IMR-90 (cell line): ENCODE results near the gene AKR7A2. TPM values are rescaled to one million over a fixed set of nuclear protein-coding genes. Genes with fewer than 3 reads are reported as not detected.

Experiments
- ATAC-seq: fragments of 200-7000 bp; cut with Tn5 transposase; 2 replicates; pipeline ENCODE4 v1.9.1; 2020; ENCODE audit warnings: low read depth, mild to moderate bottlenecking, moderate library complexity
- BruUV-seq: library from RNA; stranded (reverse); fragments of 400-500 nt; replicated peaks from 2 replicates; lab custom pipeline; 2021; lab: Mats Ljungman, UMichigan
- CTCF ChIA-PET: fragments of 300-600 bp; formaldehyde crosslinking; extraction: SDS; loops from one replicate; lab custom pipeline; 2021; ENCODE audit warnings: antibody characterized with exemption; lab: Yijun Ruan, JAX
- POLR2A ChIA-PET: fragments of 300-600 bp; sonication (Branson Sonifier 250); formaldehyde crosslinking; loops from one replicate; lab custom pipeline; 2022; ENCODE audit warnings: antibody characterized with exemption; ENCODE audit not compliant: unreplicated experiment; lab: Charles Lee
- DNase-seq: peaks from one replicate; pipeline ENCODE4 v3.0.0; 2013
- H2AFZ ChIP-seq: replicated peaks from 2 replicates; pipeline ENCODE3; 2013; ENCODE audit warnings: low read length, mild to moderate bottlenecking; ENCODE audit not compliant: poor library complexity
- H2AK5ac ChIP-seq: 2 replicates; pipeline ENCODE4 v1.6.1; 2013; ENCODE audit warnings: low read depth, low read length, inconsistent platforms
- H2AK9ac ChIP-seq: replicated peaks from 2 replicates; pipeline ENCODE3; 2013; ENCODE audit warnings: mild to moderate bottlenecking, low read depth, low read length, moderate library complexity; ENCODE audit not compliant: poor library complexity
- H2BK120ac ChIP-seq: 2 replicates; pipeline ENCODE4 v1.6.1; 2013; ENCODE audit warnings: low read depth, low read length, inconsistent platforms
- H2BK15ac ChIP-seq: 3 replicates; pipeline ENCODE4 v1.6.1; 2013; ENCODE audit warnings: low read depth, low read length, inconsistent platforms
- H2BK20ac ChIP-seq: 2 replicates; pipeline ENCODE4 v1.6.1; 2013; ENCODE audit warnings: low read depth, mild to moderate bottlenecking, inconsistent platforms, low read length, moderate library complexity
- H2BK5ac ChIP-seq: 2 replicates; pipeline ENCODE4 v1.6.1; 2013; ENCODE audit warnings: mild to moderate bottlenecking, low read depth, low read length, inconsistent platforms; ENCODE audit not compliant: poor library complexity, severe bottlenecking
- H3K14ac ChIP-seq: replicated peaks from 2 replicates; pipeline ENCODE4 v1.6.1; 2013; ENCODE audit warnings: low read depth, low read length, inconsistent platforms
- H3K18ac ChIP-seq: 2 replicates; pipeline ENCODE4 v1.6.1; 2013; ENCODE audit warnings: low read depth, low read length, control low read depth
- H3K23ac ChIP-seq: 2 replicates; pipeline ENCODE4 v1.6.1; 2013; ENCODE audit warnings: low read depth, low read length, inconsistent platforms
- H3K27ac ChIP-seq: 2 replicates; pipeline ENCODE4 v1.5.1; 2013; ENCODE audit warnings: mild to moderate bottlenecking, control low read depth, low read length; ENCODE audit not compliant: insufficient read depth
- H3K27me3 ChIP-seq: 2 replicates; pipeline ENCODE4 v1.6.1; 2013; ENCODE audit warnings: low read length; ENCODE audit not compliant: control insufficient read depth, insufficient read depth
- H3K36me3 ChIP-seq: 2 replicates; pipeline ENCODE4 v1.6.1; 2013; ENCODE audit warnings: low read length, mixed read lengths; ENCODE audit not compliant: control insufficient read depth, insufficient read depth
- H3K4ac ChIP-seq: 2 replicates; pipeline ENCODE4 v1.6.1; 2013; ENCODE audit warnings: low read depth, low read length, inconsistent platforms
- H3K4me1 ChIP-seq: 2 replicates; pipeline ENCODE4 v1.6.1; 2013; ENCODE audit warnings: low read length, mixed read lengths; ENCODE audit not compliant: control insufficient read depth, insufficient read depth
- H3K4me2 ChIP-seq: 2 replicates; pipeline ENCODE4 v1.6.1; 2013; ENCODE audit warnings: low read depth, mild to moderate bottlenecking, control low read depth, low read length, moderate library complexity
- H3K4me3 ChIP-seq: 2 replicates; pipeline ENCODE4 v1.5.1; 2013; ENCODE audit warnings: low read depth, mild to moderate bottlenecking, control low read depth, low read length, moderate library complexity; ENCODE audit not compliant: insufficient read depth
- H3K56ac ChIP-seq: 2 replicates; pipeline ENCODE4 v1.6.1; 2013; ENCODE audit warnings: low read length, inconsistent platforms; ENCODE audit not compliant: insufficient read depth; ENCODE audit errors: extremely low read depth
- H3K79me1 ChIP-seq, 2 experiments: 2 replicates each; pipeline ENCODE4 v1.6.1; 2013; ENCODE audit warnings: low read length in 2 of 2, inconsistent platforms in 1 of 2, low read depth in 1 of 2
- H3K9ac ChIP-seq: 2 replicates; pipeline ENCODE4 v1.6.1; 2013; ENCODE audit warnings: low read depth, low read length, control low read depth
- H3K9me1 ChIP-seq: 2 replicates; pipeline ENCODE4 v1.6.1; 2013; ENCODE audit warnings: low read length, inconsistent platforms; ENCODE audit not compliant: insufficient read depth
- H3K9me3 ChIP-seq: 2 replicates; pipeline ENCODE4 v1.6.1; 2013; ENCODE audit warnings: low read length; ENCODE audit not compliant: control insufficient read depth, insufficient read depth
- H4K20me1 ChIP-seq: 2 replicates; pipeline ENCODE4 v1.6.1; 2013; ENCODE audit warnings: low read length, inconsistent platforms; ENCODE audit not compliant: insufficient read depth
- H4K5ac ChIP-seq: 2 replicates; pipeline ENCODE4 v1.6.1; 2013; ENCODE audit warnings: mild to moderate bottlenecking, low read depth, low read length, control low read depth
- H4K8ac ChIP-seq, 2 experiments: 2 replicates each; pipeline ENCODE4 v1.6.1; 2013; ENCODE audit warnings: low read depth in 2 of 2, low read length in 2 of 2, control low read depth in 1 of 2, inconsistent platforms in 1 of 2
- H4K91ac ChIP-seq: 2 replicates; pipeline ENCODE4 v1.6.1; 2013; ENCODE audit warnings: low read depth, low read length, inconsistent platforms; ENCODE audit not compliant: insufficient read depth
- CEBPB ChIP-seq: IDR thresholded peaks from 2 replicates; pipeline ENCODE4 v1.6.1; 2012; ENCODE audit warnings: low read depth, low read length, improper control_type of control experiment
- WGBS, 2 experiments: methylation state at CpG; one replicate each; pipeline versions ENCODE4 v1.1.5 to v1.1.7; 2013; ENCODE audit warnings: missing lambda C conversion rate in 2 of 2; ENCODE audit not compliant: insufficient read length in 1 of 2; ENCODE audit errors: extremely low coverage in 2 of 2; 5-methylcytosine and 5-hydroxymethylcytosine counted together
- dilution Hi-C: fragments of 300-500 bp; cut with HindIII; formaldehyde crosslinking; loops from one replicate; pipeline ENCODE4 v1.14.3; 2018; ENCODE audit warnings: low sequenced_read_pairs; ENCODE audit not compliant: unreplicated experiment
- in situ Hi-C: fragments of 300-500 bp; cut with MboI; formaldehyde crosslinking; loops from 3 replicates; pipeline ENCODE4 v1.14.3; 2019; ENCODE audit warnings: low sequenced_read_pairs, inconsistent platforms, mixed read lengths
- intact Hi-C: fragments of 100-400 bp; cut with micrococcal nuclease; formaldehyde crosslinking; loops from 2 replicates; pipeline ENCODE4 v1.10.0; 2022
- polyA plus RNA-seq, 3 experiments: library from polyadenylated mRNA; depleted of rRNA; stranded (reverse); fragments of >200 nt; gene quantifications; 2 replicates each; pipeline ENCODE4 v1.2.3, GENCODE V29; 2012; ENCODE audit warnings: low replicate concordance in 1 of 3
- total RNA-seq: library from RNA; depleted of rRNA; stranded (reverse); fragments of >200 nt; gene quantifications from 2 replicates; pipeline ENCODE4 v1.2.3, GENCODE V29; 2012

Gene AKR7A2
- total and polyA plus RNA-seq, 2 of the 4 experiments (the other 2 are of a cell fraction), result 55.8 to 60.2 TPM

- Histone ChIP-seq H4K5ac (no peak overlapping the region), H2AFZ (no peak overlapping the region), H3K23ac (no peak overlapping the region), H3K27me3 (no peaks in the 10 kb centered on the region), H3K9ac (no peak overlapping the region), H3K4me3 (no peak overlapping the region), H3K56ac (no peak overlapping the region), H3K36me3 (peaks cover 75% of the 10 kb centered on the region), H3K9me3 (no peaks in the 10 kb centered on the region), H3K4ac (no peak overlapping the region), H2BK20ac (no peak overlapping the region), H3K4me2 (no peak overlapping the region), H3K9me1 (peaks cover 6% of the 10 kb centered on the region; the same call in 1 of the 2 replicates), H2BK15ac (no peak overlapping the region), H4K20me1 (peaks cover 39% of the 10 kb centered on the region), H3K79me1 (peaks cover 13 to 41% of the 10 kb centered on the region in 2 experiments), H2BK120ac (no peak overlapping the region), H2BK5ac (no peak overlapping the region), H3K4me1 (no peaks in the 10 kb centered on the region), H4K8ac (no peak overlapping the region), H2AK9ac (peak overlapping the region; percentile 40), H3K27ac (no peak overlapping the region), H2AK5ac (no peak overlapping the region), H3K18ac (no peak overlapping the region), H4K91ac (no peak overlapping the region), H3K14ac (no peak overlapping the region)
- intact Hi-C loops, result no loop called here
- no peak for TF ChIP-seq CEBPB
- ChIA-PET CTCF (interaction anchor here (1.3 kb wide), 1 partner anchor 308 kb away, joined by 6 read pairs; no protein-coding TSS in a partner anchor), POLR2A (no interaction called here)
- DNase-seq, result no peak
- in situ Hi-C loops, result loop anchor here (5.0 kb wide), 1 partner anchor 304 kb away; no protein-coding TSS in a partner anchor
- WGBS, 2 experiments, result 81% methylated on average over 14 of the region's 33 CpGs; no CpG with 5 or more reads in 1 of the 2 experiments
- BruUV-seq, result no TSS peak
- ATAC-seq, result no peak
- dilution Hi-C loops, result no loop called here
These were observed 31.1 kb upstream of the AKR7A2 start for GRCh38 chr1:19342894-19343616.
